H9 (cell line): ENCODE data around the gene IL18R1. TPM values are rescaled to one million over a fixed set of nuclear protein-coding genes. Genes with fewer than 3 reads are reported as not detected.

ENCODE experiments used
- DNase-seq: peaks from one replicate; pipeline ENCODE4 v3.0.0-alpha.2; 2017
- H2AFZ ChIP-seq: one replicate; pipeline ENCODE4 v1.6.1; 2013; ENCODE audit warnings: mild to moderate bottlenecking, low read length, control low read depth, moderate library complexity
- H2AK5ac ChIP-seq: 2 replicates; pipeline ENCODE4 v1.6.1; 2013; ENCODE audit warnings: low read length, control low read depth, mixed read lengths; ENCODE audit not compliant: insufficient read length
- H2BK120ac ChIP-seq: one replicate; pipeline ENCODE4 v1.6.1; 2013; ENCODE audit warnings: low read depth, mild to moderate bottlenecking, low read length, control low read depth, inconsistent platforms; ENCODE audit not compliant: poor library complexity, severe bottlenecking
- H2BK12ac ChIP-seq: 2 replicates; pipeline ENCODE4 v1.6.1; 2013; ENCODE audit warnings: low read length, control low read depth, mixed read lengths, low read depth; ENCODE audit not compliant: insufficient read length
- H2BK15ac ChIP-seq: 2 replicates; pipeline ENCODE4 v1.6.1; 2013; ENCODE audit warnings: low read depth, low read length, control low read depth
- H2BK20ac ChIP-seq: one replicate; pipeline ENCODE4 v1.6.1; 2013; ENCODE audit warnings: low read depth, mild to moderate bottlenecking, low read length, control low read depth, inconsistent platforms; ENCODE audit not compliant: poor library complexity, severe bottlenecking
- H2BK5ac ChIP-seq: 2 replicates; pipeline ENCODE4 v1.6.1; 2013; ENCODE audit warnings: low read length, control low read depth, mixed read lengths; ENCODE audit not compliant: insufficient read length
- H3K14ac ChIP-seq: 2 replicates; pipeline ENCODE4 v1.6.1; 2013; ENCODE audit warnings: low read length, control low read depth; ENCODE audit not compliant: insufficient read depth
- H3K18ac ChIP-seq: 2 replicates; pipeline ENCODE4 v1.6.1; 2013; ENCODE audit warnings: low read depth, mild to moderate bottlenecking, mixed read lengths, low read length, control low read depth; ENCODE audit not compliant: insufficient read length
- H3K23ac ChIP-seq: 2 replicates; pipeline ENCODE4 v1.6.1; 2013; ENCODE audit warnings: low read length, control low read depth, mixed read lengths, low read depth; ENCODE audit not compliant: insufficient read length
- H3K23me2 ChIP-seq: 2 replicates; pipeline ENCODE4 v1.6.1; 2013; ENCODE audit warnings: low read depth, mild to moderate bottlenecking, mixed read lengths, low read length, control low read depth; ENCODE audit not compliant: insufficient read length, poor library complexity, severe bottlenecking
- H3K27ac ChIP-seq: 2 replicates; pipeline ENCODE4 v1.5.1; 2013; ENCODE audit warnings: low read length, control low read depth, mixed read lengths, low read depth; ENCODE audit not compliant: insufficient read length
- H3K27me3 ChIP-seq: 2 replicates; pipeline ENCODE4 v1.6.1; 2013; ENCODE audit warnings: low read length, control low read depth, inconsistent platforms; ENCODE audit not compliant: insufficient read depth
- H3K4ac ChIP-seq: 2 replicates; pipeline ENCODE4 v1.6.1; 2013; ENCODE audit warnings: low read depth, mild to moderate bottlenecking, control low read depth, inconsistent platforms, low read length, moderate library complexity
- H3K4me1 ChIP-seq: 2 replicates; pipeline ENCODE4 v1.6.1; 2013; ENCODE audit warnings: low read length, control low read depth, inconsistent platforms; ENCODE audit not compliant: insufficient read depth
- H3K4me2 ChIP-seq: 2 replicates; pipeline ENCODE4 v1.6.1; 2013; ENCODE audit warnings: low read length, control low read depth, mixed read lengths; ENCODE audit not compliant: insufficient read length, insufficient read depth
- H3K56ac ChIP-seq: 2 replicates; pipeline ENCODE4 v1.6.1; 2013; ENCODE audit warnings: low read depth, mild to moderate bottlenecking, mixed read lengths, low read length, control low read depth; ENCODE audit not compliant: insufficient read length
- H3K79me1 ChIP-seq: 2 replicates; pipeline ENCODE4 v1.6.1; 2013; ENCODE audit warnings: low read depth, mild to moderate bottlenecking, moderate library complexity, low read length, control low read depth, inconsistent platforms; ENCODE audit not compliant: insufficient read depth, poor library complexity, severe bottlenecking
- H3K79me2 ChIP-seq: 2 replicates; pipeline ENCODE4 v1.6.1; 2013; ENCODE audit warnings: low read length, control low read depth, inconsistent platforms; ENCODE audit not compliant: insufficient read depth
- H3K9ac ChIP-seq: 2 replicates; pipeline ENCODE4 v1.6.1; 2013; ENCODE audit warnings: low read length, control low read depth, mixed read lengths; ENCODE audit not compliant: insufficient read length; ENCODE audit errors: extremely low read depth
- H3K9me3 ChIP-seq: one replicate; pipeline ENCODE4 v1.6.1; 2013; ENCODE audit warnings: low read depth, low read length, inconsistent platforms; ENCODE audit not compliant: control insufficient read depth
- H3T11ph ChIP-seq: one replicate; pipeline ENCODE4 v1.6.1; 2013; ENCODE audit warnings: mild to moderate bottlenecking, low read length, control low read depth, inconsistent platforms
- H4K20me1 ChIP-seq: one replicate; pipeline ENCODE4 v1.6.1; 2013; ENCODE audit not compliant: control insufficient read depth, insufficient read length, insufficient read depth
- H4K5ac ChIP-seq: 2 replicates; pipeline ENCODE4 v1.6.1; 2013; ENCODE audit warnings: low read depth, mild to moderate bottlenecking, mixed read lengths, low read length, control low read depth; ENCODE audit not compliant: insufficient read length
- H4K8ac ChIP-seq: replicated peaks from 2 replicates; pipeline ENCODE4 v1.6.1; 2013; ENCODE audit warnings: low read length, control low read depth, mixed read lengths, low read depth; ENCODE audit not compliant: insufficient read length
- H4K91ac ChIP-seq: 2 replicates; pipeline ENCODE4 v1.6.1; 2013; ENCODE audit warnings: low read depth, mild to moderate bottlenecking, moderate library complexity, mixed read lengths, low read length, control low read depth; ENCODE audit not compliant: insufficient read length
- H3K27ac Mint-ChIP-seq, 3 experiments: 2 replicates in 2 of 3; 3 replicates in 1 of 3; pipeline ENCODE4 v1.8.0; 2020 to 2021; ENCODE audit warnings: mixed read lengths in 3 of 3, mild to moderate bottlenecking in 1 of 3, moderate library complexity in 1 of 3
- H3K27me3 Mint-ChIP-seq: 2 replicates; pipeline ENCODE4 v1.8.0; 2021; ENCODE audit warnings: low read depth, mild to moderate bottlenecking, moderate library complexity, mixed read lengths
- H3K36me3 Mint-ChIP-seq, 3 experiments: 2 replicates in 2 of 3; 3 replicates in 1 of 3; pipeline ENCODE4 v1.8.0; 2020 to 2021; ENCODE audit warnings: low read depth in 3 of 3, mixed read lengths in 3 of 3; ENCODE audit not compliant: insufficient read depth in 1 of 3
- H3K4me1 Mint-ChIP-seq, 2 experiments: 2 replicates each; pipeline ENCODE4 v1.8.0; 2020; ENCODE audit warnings: mixed read lengths in 2 of 2
- H3K4me3 Mint-ChIP-seq, 2 experiments: 2 replicates in 1 of 2; 3 replicates in 1 of 2; pipeline ENCODE4 v1.8.0; 2020 to 2021; ENCODE audit warnings: mild to moderate bottlenecking in 2 of 2, mixed read lengths in 2 of 2, moderate library complexity in 1 of 2
- H3K9me3 Mint-ChIP-seq, 2 experiments: 2 replicates in 1 of 2; 3 replicates in 1 of 2; pipeline ENCODE4 v1.8.0; 2020; ENCODE audit warnings: mild to moderate bottlenecking in 2 of 2, mixed read lengths in 2 of 2, moderate library complexity in 1 of 2
- WGBS: extraction: QIAGEN DNeasy Blood & Tissue Kit; methylation state at CpG from one replicate; pipeline ENCODE4 v1.1.7; 2013; ENCODE audit warnings: missing lambda C conversion rate, low lambda C conversion rate, mixed read lengths; ENCODE audit not compliant: insufficient read length; ENCODE audit errors: extremely low coverage; 5-methylcytosine and 5-hydroxymethylcytosine counted together
- total RNA-seq: library from RNA; stranded (reverse); gene quantifications from 2 replicates; pipeline ENCODE4 v1.2.1, GENCODE V29; 2021
- TF ChIP-seq, protein P1 (sequence below): fragments of 200-600 bp; sonication (generic); conservative IDR thresholded peaks from 3 replicates; pipeline ENCODE4 v1.8.0; 2021; ENCODE audit warnings: antibody characterized with exemption, mild to moderate bottlenecking

The IL18R1 gene
- total RNA-seq, 1 experiment from 2014 or later: not detected

GRCh38 chr2:102432386-102432785 lies 76.8 kb downstream of the IL18R1 start:
- no peak overlapping the region for H2BK20ac ChIP-seq
- H3K4me2 ChIP-seq: no peak overlapping the region
- no peak overlapping the region for H2AFZ ChIP-seq
- H3K23ac ChIP-seq: no peak overlapping the region
- no peak overlapping the region for H3K4ac ChIP-seq
- no peak overlapping the region for H3K27ac ChIP-seq
- no CpG with 5 or more reads among the region's 2 CpGs for WGBS
- H3K79me2 ChIP-seq: no peaks in the 10 kb centered on the region
- no peak overlapping the region for H4K5ac ChIP-seq
- no peaks in the 10 kb centered on the region for H4K20me1 ChIP-seq
- H3K27me3 ChIP-seq: no peaks in the 10 kb centered on the region
- no peak overlapping the region for H3K9ac ChIP-seq
- H3K4me1 Mint-ChIP-seq: no peaks in the 10 kb centered on the region
- H2BK120ac ChIP-seq: no peak overlapping the region
- H3K4me1 ChIP-seq: no peaks in the 10 kb centered on the region
- no peaks in the 10 kb centered on the region for H3K36me3 Mint-ChIP-seq
- no peak overlapping the region for H2BK5ac ChIP-seq
- H3K56ac ChIP-seq: no peak overlapping the region
- no peaks in the 10 kb centered on the region for H3K23me2 ChIP-seq
- no peak overlapping the region for H2BK12ac ChIP-seq
- no peak overlapping the region; the same call in 1 of the 2 replicates for H3K14ac ChIP-seq
- H4K91ac ChIP-seq: no peak overlapping the region
- H3K9me3 Mint-ChIP-seq: no peaks in the 10 kb centered on the region
- H3K9me3 ChIP-seq: no peaks in the 10 kb centered on the region
- H3K18ac ChIP-seq: no peak overlapping the region
- no peak overlapping the region for H3K4me3 Mint-ChIP-seq
- H4K8ac ChIP-seq: no peak overlapping the region
- no peaks in the 10 kb centered on the region for H3K79me1 ChIP-seq
- H3T11ph ChIP-seq: no peak overlapping the region
- H3K27ac Mint-ChIP-seq: no peak overlapping the region
- no peak overlapping the region for H2BK15ac ChIP-seq
- no peak for DNase-seq
- TF ChIP-seq, protein P1, sequence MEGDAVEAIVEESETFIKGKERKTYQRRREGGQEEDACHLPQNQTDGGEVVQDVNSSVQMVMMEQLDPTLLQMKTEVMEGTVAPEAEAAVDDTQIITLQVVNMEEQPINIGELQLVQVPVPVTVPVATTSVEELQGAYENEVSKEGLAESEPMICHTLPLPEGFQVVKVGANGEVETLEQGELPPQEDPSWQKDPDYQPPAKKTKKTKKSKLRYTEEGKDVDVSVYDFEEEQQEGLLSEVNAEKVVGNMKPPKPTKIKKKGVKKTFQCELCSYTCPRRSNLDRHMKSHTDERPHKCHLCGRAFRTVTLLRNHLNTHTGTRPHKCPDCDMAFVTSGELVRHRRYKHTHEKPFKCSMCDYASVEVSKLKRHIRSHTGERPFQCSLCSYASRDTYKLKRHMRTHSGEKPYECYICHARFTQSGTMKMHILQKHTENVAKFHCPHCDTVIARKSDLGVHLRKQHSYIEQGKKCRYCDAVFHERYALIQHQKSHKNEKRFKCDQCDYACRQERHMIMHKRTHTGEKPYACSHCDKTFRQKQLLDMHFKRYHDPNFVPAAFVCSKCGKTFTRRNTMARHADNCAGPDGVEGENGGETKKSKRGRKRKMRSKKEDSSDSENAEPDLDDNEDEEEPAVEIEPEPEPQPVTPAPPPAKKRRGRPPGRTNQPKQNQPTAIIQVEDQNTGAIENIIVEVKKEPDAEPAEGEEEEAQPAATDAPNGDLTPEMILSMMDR: no peak
- H3K27me3 Mint-ChIP-seq: peaks cover 4% of the 10 kb centered on the region; the same call in 1 of the 2 replicates
- no peak overlapping the region for H2AK5ac ChIP-seq
